NB4 (cell line): Measurements from ENCODE around the gene C21orf58.

Experiments used
- DNase-seq: peaks from one replicate; pipeline ENCODE4 v3.0.0; 2010; ENCODE audit warnings: low read depth
- H3K4me3 ChIP-seq: one replicate; pipeline ENCODE4 v1.5.1; 2011; ENCODE audit warnings: mild to moderate bottlenecking, low read depth, low read length, moderate library complexity
- MYC ChIP-seq: IDR thresholded peaks from 2 replicates; pipeline ENCODE4 v1.6.1; 2011; ENCODE audit warnings: low read depth, low read length
- POLR2A ChIP-seq: IDR thresholded peaks from 2 replicates; pipeline ENCODE4 v1.6.1; 2011; ENCODE audit warnings: mild to moderate bottlenecking; ENCODE audit not compliant: insufficient read length; ENCODE audit errors: extremely low read depth
- TF ChIP-seq, protein P1 (sequence below): IDR thresholded peaks from one replicate; pipeline ENCODE4 v1.5.1; 2012; ENCODE audit warnings: low read depth, low read length
- TF ChIP-seq, protein P2 (sequence below): IDR thresholded peaks from 2 replicates; pipeline ENCODE4 v1.6.1; 2011; ENCODE audit warnings: low read depth, low read length

C21orf58 gene

DNA sequence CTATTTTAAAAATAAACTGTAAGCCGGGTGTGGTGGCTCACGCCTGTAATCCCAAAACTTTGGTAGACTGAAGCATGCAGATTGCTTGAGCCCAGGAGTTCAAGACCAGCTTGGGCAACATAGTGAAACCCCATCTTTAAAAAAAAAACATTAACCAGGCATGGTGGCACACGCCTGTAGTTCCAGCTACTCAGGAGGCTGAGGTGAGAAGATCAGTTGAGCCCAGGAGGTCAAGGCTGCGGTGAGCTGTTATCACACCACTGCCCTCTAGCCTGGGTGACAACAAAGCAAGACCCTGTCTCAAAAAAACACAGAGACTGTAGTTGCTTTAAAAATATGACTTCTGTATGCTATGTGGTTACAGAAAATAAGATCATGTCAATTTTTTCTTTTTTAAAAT lies 70.8 kb downstream of the C21orf58 start:
- TF ChIP-seq, protein P1, sequence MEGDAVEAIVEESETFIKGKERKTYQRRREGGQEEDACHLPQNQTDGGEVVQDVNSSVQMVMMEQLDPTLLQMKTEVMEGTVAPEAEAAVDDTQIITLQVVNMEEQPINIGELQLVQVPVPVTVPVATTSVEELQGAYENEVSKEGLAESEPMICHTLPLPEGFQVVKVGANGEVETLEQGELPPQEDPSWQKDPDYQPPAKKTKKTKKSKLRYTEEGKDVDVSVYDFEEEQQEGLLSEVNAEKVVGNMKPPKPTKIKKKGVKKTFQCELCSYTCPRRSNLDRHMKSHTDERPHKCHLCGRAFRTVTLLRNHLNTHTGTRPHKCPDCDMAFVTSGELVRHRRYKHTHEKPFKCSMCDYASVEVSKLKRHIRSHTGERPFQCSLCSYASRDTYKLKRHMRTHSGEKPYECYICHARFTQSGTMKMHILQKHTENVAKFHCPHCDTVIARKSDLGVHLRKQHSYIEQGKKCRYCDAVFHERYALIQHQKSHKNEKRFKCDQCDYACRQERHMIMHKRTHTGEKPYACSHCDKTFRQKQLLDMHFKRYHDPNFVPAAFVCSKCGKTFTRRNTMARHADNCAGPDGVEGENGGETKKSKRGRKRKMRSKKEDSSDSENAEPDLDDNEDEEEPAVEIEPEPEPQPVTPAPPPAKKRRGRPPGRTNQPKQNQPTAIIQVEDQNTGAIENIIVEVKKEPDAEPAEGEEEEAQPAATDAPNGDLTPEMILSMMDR = no peak
- no peak for TF ChIP-seq POLR2A
- TF ChIP-seq MYC = no peak
- TF ChIP-seq, protein P2, sequence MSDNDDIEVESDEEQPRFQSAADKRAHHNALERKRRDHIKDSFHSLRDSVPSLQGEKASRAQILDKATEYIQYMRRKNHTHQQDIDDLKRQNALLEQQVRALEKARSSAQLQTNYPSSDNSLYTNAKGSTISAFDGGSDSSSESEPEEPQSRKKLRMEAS = no peak
- H3K4me3 ChIP-seq = no peak overlapping the region
- no peak for DNase-seq
